ENCODE data around the gene EDEM2.
"Not testable (repeated sequence)": the region's sequence is repeated elsewhere in the genome, so short reads cannot be mapped to it uniquely, and the experiment has no call there.

The EDEM2 gene

GRCh38 chr20:35071436-35072153 lies 75.5 kb downstream of the EDEM2 start:
- not testable (repeated sequence) for H3K27me3 ChIP-seq (ENCODE audit: control insufficient read depth in 2 of 2, insufficient read depth in 2 of 2, low read length in 2 of 2); H3K4me1 ChIP-seq (ENCODE audit: control insufficient read depth in 2 of 2, insufficient read depth in 2 of 2, low read length in 2 of 2); H3K9ac ChIP-seq (ENCODE audit: low read depth in 1 of 2, low read length in 2 of 2); H3K27ac ChIP-seq (ENCODE audit: low read depth in 2 of 2, low read length in 2 of 2); H3K9me3 ChIP-seq (ENCODE audit: control insufficient read depth in 2 of 2, low read length in 2 of 2); H3K4me3 ChIP-seq (ENCODE audit: low read length in 2 of 2)
- peaks cover 11 to 15% of the 10 kb centered on the region in 2 donors for H3K36me3 ChIP-seq (ENCODE audit: control insufficient read depth in 2 of 2, insufficient read depth in 2 of 2, low read length in 2 of 2)

DNA sequence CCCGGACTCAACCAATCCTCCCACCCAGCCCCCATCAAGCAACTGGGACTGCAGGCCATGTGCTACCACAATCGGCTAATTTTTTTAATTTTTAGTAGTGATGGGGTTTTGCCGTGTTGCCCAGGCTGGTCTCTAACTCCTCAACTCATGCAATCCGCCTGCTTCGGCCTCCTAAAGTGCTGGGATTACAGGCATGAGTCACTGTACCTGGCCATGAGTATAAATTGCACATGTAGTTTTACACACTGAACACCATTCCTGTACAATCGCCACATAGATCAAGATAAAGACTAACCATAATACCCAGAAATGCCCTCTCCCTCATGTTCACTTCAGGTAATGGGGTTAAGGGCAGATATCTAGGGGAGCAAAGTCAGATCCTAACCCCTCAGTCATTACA lies 80.9 kb downstream of the EDEM2 start:
- H3K36me3 ChIP-seq (ENCODE audit: control insufficient read depth in 2 of 2, insufficient read depth in 2 of 2, low read length in 2 of 2): peaks cover 20 to 23% of the 10 kb centered on the region in 2 donors
- H3K9me3 ChIP-seq (ENCODE audit: control insufficient read depth in 2 of 2, low read length in 2 of 2): no peaks in the 10 kb centered on the region
- no peak overlapping the region for H3K27ac ChIP-seq (ENCODE audit: low read depth in 2 of 2, low read length in 2 of 2)
- no peaks in the 10 kb centered on the region for H3K27me3 ChIP-seq (ENCODE audit: control insufficient read depth in 2 of 2, insufficient read depth in 2 of 2, low read length in 2 of 2)
- H3K4me3 ChIP-seq (ENCODE audit: low read length in 2 of 2): no peak overlapping the region
- no peak overlapping the region for H3K9ac ChIP-seq (ENCODE audit: low read depth in 1 of 2, low read length in 2 of 2)
- H3K4me1 ChIP-seq (ENCODE audit: control insufficient read depth in 2 of 2, insufficient read depth in 2 of 2, low read length in 2 of 2): no peaks in the 10 kb centered on the region
